ENCODE results near the gene UBAC1. TPM values are rescaled to one million over a fixed set of nuclear protein-coding genes. Genes with fewer than 3 reads are reported as not detected.
"Not testable (repeated sequence)": the region's sequence is repeated elsewhere in the genome, so short reads cannot be mapped to it uniquely, and the experiment has no call there.

Gene UBAC1
- total RNA-seq, 1 donor from 2014 or later: 33.8 TPM

DNA sequence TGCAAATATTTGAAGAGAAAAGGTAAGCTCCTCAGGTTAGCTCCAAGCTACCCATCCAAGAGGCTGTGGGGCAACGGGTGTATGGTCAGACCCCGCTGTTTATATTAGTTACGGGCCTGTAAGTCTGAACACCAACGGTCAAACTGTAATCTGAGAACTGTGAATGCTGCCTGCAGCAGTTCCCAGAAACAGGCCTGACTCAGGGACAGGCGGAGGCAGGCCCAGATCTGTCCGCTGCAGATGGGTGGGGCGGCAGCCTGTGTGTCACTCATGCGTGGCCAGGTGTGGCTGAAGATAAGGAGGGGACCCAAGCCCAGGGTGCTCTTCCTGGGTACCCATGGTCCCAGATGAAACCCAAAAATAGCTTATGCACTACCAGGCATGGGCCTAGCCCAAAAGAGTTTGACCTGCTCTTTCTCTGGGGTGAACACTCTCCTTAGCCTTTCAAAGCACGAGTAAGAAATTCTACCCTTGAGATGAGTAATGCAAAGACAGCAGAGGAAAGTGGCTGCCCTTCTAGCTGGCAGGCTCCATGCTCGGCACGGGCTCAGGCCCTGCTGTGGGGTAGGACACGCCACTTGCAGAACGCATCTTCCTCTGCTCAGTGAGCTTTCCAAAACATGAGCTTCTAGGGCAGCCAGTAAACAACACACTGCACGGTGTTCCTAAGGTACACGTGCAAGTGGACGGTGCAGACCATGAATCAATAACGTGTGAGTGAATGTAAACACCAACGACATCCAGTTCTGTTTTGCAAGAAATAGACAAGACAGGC, 9.1 kb downstream of the UBAC1 start:
- peak overlapping the region; percentile 77 for H3K27ac Mint-ChIP-seq

DNA sequence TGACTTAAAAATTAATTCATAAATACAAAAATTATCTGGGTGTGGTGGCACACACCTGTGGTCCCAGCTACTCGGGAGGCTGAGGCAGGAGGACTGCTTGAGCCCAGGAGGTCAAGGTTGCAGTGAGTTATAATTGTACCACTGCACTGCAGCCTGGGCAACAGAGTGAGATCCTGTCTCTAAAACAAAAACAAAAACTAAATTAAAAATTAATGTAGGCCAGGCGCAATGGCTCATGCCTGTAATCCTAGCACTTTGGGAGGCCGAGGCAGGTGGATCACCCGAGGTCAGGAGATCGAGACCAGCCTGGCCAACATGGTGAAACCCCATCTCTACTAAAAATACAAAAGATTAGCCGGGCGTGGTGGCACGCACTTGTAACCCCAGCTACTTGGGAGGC, 9.9 kb downstream of the UBAC1 start:
- peaks cover 21% of the 10 kb centered on the region for H3K36me3 Mint-ChIP-seq
- H3K4me3 Mint-ChIP-seq; H3K27ac Mint-ChIP-seq; H3K9me3 Mint-ChIP-seq; DNase-seq (ENCODE audit: low spot score in 2 of 2, unreplicated experiment in 2 of 2); H3K27me3 Mint-ChIP-seq (ENCODE audit: low read depth): not testable (repeated sequence)
- peaks cover 30% of the 10 kb centered on the region for H3K4me1 Mint-ChIP-seq

More for the DNA sequence above, 9.1 kb downstream of the UBAC1 start:
- H3K27me3 Mint-ChIP-seq (ENCODE audit: low read depth): no peaks in the 10 kb centered on the region
- TF ChIP-seq, protein P1, sequence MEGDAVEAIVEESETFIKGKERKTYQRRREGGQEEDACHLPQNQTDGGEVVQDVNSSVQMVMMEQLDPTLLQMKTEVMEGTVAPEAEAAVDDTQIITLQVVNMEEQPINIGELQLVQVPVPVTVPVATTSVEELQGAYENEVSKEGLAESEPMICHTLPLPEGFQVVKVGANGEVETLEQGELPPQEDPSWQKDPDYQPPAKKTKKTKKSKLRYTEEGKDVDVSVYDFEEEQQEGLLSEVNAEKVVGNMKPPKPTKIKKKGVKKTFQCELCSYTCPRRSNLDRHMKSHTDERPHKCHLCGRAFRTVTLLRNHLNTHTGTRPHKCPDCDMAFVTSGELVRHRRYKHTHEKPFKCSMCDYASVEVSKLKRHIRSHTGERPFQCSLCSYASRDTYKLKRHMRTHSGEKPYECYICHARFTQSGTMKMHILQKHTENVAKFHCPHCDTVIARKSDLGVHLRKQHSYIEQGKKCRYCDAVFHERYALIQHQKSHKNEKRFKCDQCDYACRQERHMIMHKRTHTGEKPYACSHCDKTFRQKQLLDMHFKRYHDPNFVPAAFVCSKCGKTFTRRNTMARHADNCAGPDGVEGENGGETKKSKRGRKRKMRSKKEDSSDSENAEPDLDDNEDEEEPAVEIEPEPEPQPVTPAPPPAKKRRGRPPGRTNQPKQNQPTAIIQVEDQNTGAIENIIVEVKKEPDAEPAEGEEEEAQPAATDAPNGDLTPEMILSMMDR (IDR thresholded peaks at IDR 0.05; ENCODE audit: unreplicated experiment): no peak
- H3K9me3 Mint-ChIP-seq: no peaks in the 10 kb centered on the region
- H3K4me1 Mint-ChIP-seq: peaks cover 30% of the 10 kb centered on the region
- H3K36me3 Mint-ChIP-seq: peaks cover 21% of the 10 kb centered on the region
- DNase-seq (ENCODE audit: low spot score in 2 of 2, unreplicated experiment in 2 of 2): no peak
- no peak overlapping the region for H3K4me3 Mint-ChIP-seq

DNA sequence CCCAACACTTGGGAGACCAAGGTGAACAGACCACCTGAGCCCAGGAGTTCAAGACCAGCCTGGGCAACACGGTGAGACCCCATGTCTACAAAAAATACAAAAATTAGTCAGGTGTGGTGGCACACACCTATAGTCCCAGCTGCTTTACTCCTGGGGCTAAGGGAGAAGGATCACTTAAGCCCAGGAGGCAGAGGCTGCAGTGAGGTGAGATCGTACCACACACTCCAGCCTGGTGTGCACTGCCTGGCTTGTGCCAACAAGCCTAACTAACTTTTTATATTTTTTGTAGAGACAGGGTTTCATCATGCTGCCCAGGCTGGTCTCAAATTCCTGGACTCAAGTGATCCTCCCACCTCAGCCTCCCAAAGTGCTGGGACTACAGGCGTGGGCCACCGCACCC, 10.3 kb downstream of the UBAC1 start:
- not testable (repeated sequence) for H3K4me3 Mint-ChIP-seq; H3K27me3 Mint-ChIP-seq (ENCODE audit: low read depth)

DNA sequence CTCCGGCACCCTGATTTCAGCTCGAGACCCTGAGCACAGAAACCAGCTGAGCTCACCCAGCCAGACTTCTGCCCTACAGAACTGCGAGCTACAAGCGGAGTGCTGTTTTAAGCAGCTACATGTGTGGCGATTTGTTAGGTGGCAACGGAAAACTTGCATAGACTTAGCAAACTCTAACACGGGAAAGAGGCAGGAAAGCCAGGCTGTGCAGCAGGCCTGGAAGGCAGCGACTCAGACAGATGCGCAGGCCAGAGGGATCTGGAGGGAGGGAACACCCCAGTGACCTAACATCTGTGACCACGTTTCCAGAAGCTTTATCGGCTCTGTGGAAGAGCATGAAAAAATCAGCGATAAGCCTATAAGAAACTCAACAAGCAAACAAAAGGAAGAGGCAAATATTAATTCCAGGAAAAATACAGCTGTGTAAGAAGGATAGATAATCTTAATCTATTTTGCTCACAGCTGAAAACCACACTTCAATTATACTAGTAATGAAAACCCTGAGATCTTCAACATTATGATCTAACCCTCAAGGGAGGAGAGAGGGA, 11.0 kb downstream of the UBAC1 start:
- Mint-ChIP-seq H3K27me3 (ENCODE audit: low read depth) (no peaks in the 10 kb centered on the region), H3K9me3 (no peaks in the 10 kb centered on the region), H3K27ac (peak overlapping the region; percentile 89), H3K4me1 (peaks cover 30% of the 10 kb centered on the region), H3K36me3 (peaks cover 32% of the 10 kb centered on the region), H3K4me3 (no peak overlapping the region)
- DNase-seq (ENCODE audit: low spot score in 2 of 2, unreplicated experiment in 2 of 2): no peak
- TF ChIP-seq, protein P1 (IDR thresholded peaks at IDR 0.05; ENCODE audit: unreplicated experiment): no peak

More for the DNA sequence above, 10.3 kb downstream of the UBAC1 start:
- not testable (repeated sequence) for H3K27ac Mint-ChIP-seq; DNase-seq (ENCODE audit: low spot score in 2 of 2, unreplicated experiment in 2 of 2); H3K9me3 Mint-ChIP-seq
- peaks cover 30% of the 10 kb centered on the region for H3K4me1 Mint-ChIP-seq
- peaks cover 26% of the 10 kb centered on the region for H3K36me3 Mint-ChIP-seq

DNA sequence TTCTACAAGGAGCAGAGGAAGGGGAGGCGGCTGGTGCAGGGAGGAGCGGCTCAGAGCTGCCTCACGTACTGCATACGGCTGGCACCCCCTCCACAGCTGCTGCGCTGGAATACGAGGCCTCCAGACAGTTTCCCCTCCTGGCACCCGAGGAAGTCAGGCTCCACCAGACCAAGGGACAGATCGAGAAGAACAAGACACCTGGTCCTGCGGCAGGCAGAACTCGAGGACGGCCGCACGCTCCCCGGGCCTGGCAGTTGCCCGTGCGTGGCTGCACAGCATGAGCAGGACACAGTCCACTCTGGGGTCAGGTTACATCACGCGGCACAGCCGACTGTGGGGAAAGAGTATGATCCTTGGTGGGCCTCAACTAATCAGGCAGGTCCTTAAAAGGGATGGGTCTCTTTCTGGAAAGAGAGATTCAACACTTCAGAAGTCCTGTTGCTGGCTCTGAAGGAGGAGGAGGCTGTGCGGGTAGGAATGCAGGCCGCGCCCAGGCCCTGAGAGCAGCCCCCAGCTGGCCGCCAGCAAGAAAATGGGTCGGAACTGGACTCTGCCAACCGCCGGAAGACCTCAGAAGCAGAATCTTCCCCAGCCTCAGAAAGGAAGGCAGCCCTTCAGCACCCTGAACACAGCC, 11.6 kb downstream of the UBAC1 start:
- peak overlapping the region; percentile 89 for H3K27ac Mint-ChIP-seq
- no peak overlapping the region for H3K4me3 Mint-ChIP-seq
- H3K4me1 Mint-ChIP-seq: peaks cover 30% of the 10 kb centered on the region
- H3K27me3 Mint-ChIP-seq (ENCODE audit: low read depth): no peaks in the 10 kb centered on the region
- DNase-seq (ENCODE audit: low spot score in 2 of 2, unreplicated experiment in 2 of 2): no peak
- H3K9me3 Mint-ChIP-seq: no peaks in the 10 kb centered on the region
- TF ChIP-seq, protein P1 (IDR thresholded peaks at IDR 0.05; ENCODE audit: unreplicated experiment): no peak
- peaks cover 33% of the 10 kb centered on the region for H3K36me3 Mint-ChIP-seq

DNA sequence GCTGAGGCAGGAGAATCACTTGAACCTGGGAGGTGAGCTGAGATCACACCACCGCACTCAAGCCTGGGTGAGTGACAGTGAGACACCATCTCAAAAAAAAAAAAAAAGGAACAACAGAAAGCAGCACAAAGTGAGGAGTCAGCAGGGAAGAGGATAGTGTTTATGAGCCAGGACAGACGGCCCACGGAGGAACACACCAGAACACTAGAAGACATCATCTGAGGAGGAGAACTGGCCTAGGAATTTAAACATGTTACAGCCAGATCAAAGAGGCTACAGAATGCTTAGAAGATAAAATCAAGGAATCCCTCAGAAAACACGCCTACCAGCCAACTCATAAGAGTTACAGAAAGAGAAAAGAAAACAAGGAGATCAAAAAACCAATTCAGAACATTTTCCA, 12.2 kb downstream of the UBAC1 start:
- DNase-seq (ENCODE audit: low spot score in 2 of 2, unreplicated experiment in 2 of 2): no peak
- Mint-ChIP-seq H3K4me1 (peaks cover 30% of the 10 kb centered on the region), H3K27me3 (ENCODE audit: low read depth) (no peaks in the 10 kb centered on the region), H3K4me3 (no peak overlapping the region), H3K36me3 (peaks cover 33% of the 10 kb centered on the region), H3K9me3 (no peaks in the 10 kb centered on the region), H3K27ac (peak overlapping the region; percentile 89)
- TF ChIP-seq, protein P1 (IDR thresholded peaks at IDR 0.05; ENCODE audit: unreplicated experiment): no peak

Measured in mesothelial cell of epicardium (in vitro differentiated cells).